Measurements from ENCODE around the gene AGBL4.

GRCh38 chr1:49051647-49052046 lies 972.1 kb downstream of the AGBL4 start:
- TF ChIP-seq CTCF (IDR thresholded peaks at IDR 0.05), result no peak
- no peak for TF ChIP-seq ZFX (IDR thresholded peaks at IDR 0.05; ENCODE audit: borderline replicate concordance)

All from 22Rv1 (cell line).